Astrocyte (in vitro differentiated cells and primary cell): ENCODE data around the gene POLR1C.

Experiments used
- EZH2 ChIP-seq: IDR thresholded peaks from 2 replicates; pipeline ENCODE4 v1.6.1; 2012; ENCODE audit warnings: mild to moderate bottlenecking, low read length, inconsistent platforms; ENCODE audit not compliant: insufficient read depth
- TF ChIP-seq, protein P1 (sequence below): IDR thresholded peaks from 2 replicates; pipeline ENCODE4 v1.5.1; 2011; ENCODE audit warnings: low read depth, mild to moderate bottlenecking, inconsistent platforms, low read length, moderate library complexity; ENCODE audit not compliant: insufficient read depth

DNA sequence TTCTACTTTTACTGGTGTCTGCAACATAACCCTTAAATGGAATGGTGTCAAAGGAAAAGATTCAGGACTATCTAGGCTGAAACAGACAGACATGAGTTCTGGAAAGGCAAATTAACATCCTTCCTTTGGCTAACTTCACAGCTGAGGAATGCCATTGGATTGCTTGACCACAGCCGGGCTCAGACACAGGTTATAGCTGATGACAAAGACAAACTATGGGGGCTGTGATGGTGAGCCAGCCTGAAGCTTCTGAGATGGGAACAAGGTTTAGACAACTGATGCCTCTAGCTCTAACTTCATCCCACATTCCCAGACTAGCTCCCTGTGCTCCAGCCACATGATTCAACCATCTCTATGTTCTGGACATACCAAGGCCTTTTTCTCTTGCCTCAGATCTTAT, 15.3 kb downstream of the POLR1C start:
- TF ChIP-seq, protein P1, sequence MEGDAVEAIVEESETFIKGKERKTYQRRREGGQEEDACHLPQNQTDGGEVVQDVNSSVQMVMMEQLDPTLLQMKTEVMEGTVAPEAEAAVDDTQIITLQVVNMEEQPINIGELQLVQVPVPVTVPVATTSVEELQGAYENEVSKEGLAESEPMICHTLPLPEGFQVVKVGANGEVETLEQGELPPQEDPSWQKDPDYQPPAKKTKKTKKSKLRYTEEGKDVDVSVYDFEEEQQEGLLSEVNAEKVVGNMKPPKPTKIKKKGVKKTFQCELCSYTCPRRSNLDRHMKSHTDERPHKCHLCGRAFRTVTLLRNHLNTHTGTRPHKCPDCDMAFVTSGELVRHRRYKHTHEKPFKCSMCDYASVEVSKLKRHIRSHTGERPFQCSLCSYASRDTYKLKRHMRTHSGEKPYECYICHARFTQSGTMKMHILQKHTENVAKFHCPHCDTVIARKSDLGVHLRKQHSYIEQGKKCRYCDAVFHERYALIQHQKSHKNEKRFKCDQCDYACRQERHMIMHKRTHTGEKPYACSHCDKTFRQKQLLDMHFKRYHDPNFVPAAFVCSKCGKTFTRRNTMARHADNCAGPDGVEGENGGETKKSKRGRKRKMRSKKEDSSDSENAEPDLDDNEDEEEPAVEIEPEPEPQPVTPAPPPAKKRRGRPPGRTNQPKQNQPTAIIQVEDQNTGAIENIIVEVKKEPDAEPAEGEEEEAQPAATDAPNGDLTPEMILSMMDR, result no peak
- TF ChIP-seq EZH2, result no peak
